Caco-2 (cell line): Measurements from ENCODE around the gene ELFN1. TPM values are rescaled to one million over a fixed set of nuclear protein-coding genes. Genes with fewer than 3 reads are reported as not detected.

Experiments
- BruUV-seq: library from RNA; stranded (reverse); fragments of 400-500 nt; replicated peaks from 2 replicates; lab custom pipeline; 2021; lab: Mats Ljungman, UMichigan
- CTCF ChIA-PET: fragments of 300-600 bp; sonication (Branson Sonifier 250); formaldehyde crosslinking; loops from one replicate; lab custom pipeline; 2022; ENCODE audit warnings: antibody characterized with exemption; lab: Charles Lee
- POLR2A ChIA-PET: fragments of 300-600 bp; sonication (Branson Sonifier 250); formaldehyde crosslinking; loops from one replicate; lab custom pipeline; 2022; ENCODE audit warnings: antibody characterized with exemption; lab: Charles Lee
- DNase-seq, 2 experiments: peaks; one replicate each; pipeline versions ENCODE4 v3.0.0 to v3.0.0-alpha.2; 2020 to 2022
- H3K27me3 ChIP-seq: replicated peaks from 2 replicates; pipeline ENCODE4 v1.6.0; 2011; ENCODE audit warnings: low read length; ENCODE audit not compliant: control insufficient read depth, insufficient read depth
- H3K36me3 ChIP-seq: 2 replicates; pipeline ENCODE4 v1.5.1; 2011; ENCODE audit warnings: low read length; ENCODE audit not compliant: control insufficient read depth, insufficient read depth
- H3K4me1 ChIP-seq: fragments of 250-450 bp; sonication (Bioruptor Pico); 2 replicates; pipeline ENCODE4 v1.5.1; 2020; ENCODE audit warnings: mild to moderate bottlenecking
- H3K4me3 ChIP-seq: 2 replicates; pipeline ENCODE4 v1.5.1; 2011; ENCODE audit warnings: low read depth, mild to moderate bottlenecking, control low read depth, low read length
- H3K9me3 ChIP-seq: fragments of 250-450 bp; sonication (Bioruptor Pico); 2 replicates; pipeline ENCODE4 v1.5.1; 2020; ENCODE audit warnings: mild to moderate bottlenecking, moderate library complexity
- H3K27ac Mint-ChIP-seq: one replicate; pipeline ENCODE4 v1.8.0; 2022; ENCODE audit warnings: mixed read lengths; ENCODE audit not compliant: unreplicated experiment
- H3K27me3 Mint-ChIP-seq: one replicate; pipeline ENCODE4 v1.8.0; 2022; ENCODE audit warnings: mixed read lengths; ENCODE audit not compliant: insufficient read depth, unreplicated experiment
- H3K36me3 Mint-ChIP-seq: one replicate; pipeline ENCODE4 v1.8.0; 2022; ENCODE audit warnings: mild to moderate bottlenecking, mixed read lengths; ENCODE audit not compliant: insufficient read depth, unreplicated experiment
- H3K4me1 Mint-ChIP-seq: one replicate; pipeline ENCODE4 v1.8.0; 2022; ENCODE audit warnings: low read depth, mixed read lengths; ENCODE audit not compliant: unreplicated experiment
- H3K4me3 Mint-ChIP-seq: one replicate; pipeline ENCODE4 v1.8.0; 2022; ENCODE audit warnings: mild to moderate bottlenecking, moderate library complexity, mixed read lengths; ENCODE audit not compliant: unreplicated experiment
- H3K9me3 Mint-ChIP-seq: one replicate; pipeline ENCODE4 v1.8.0; 2022; ENCODE audit warnings: mixed read lengths; ENCODE audit not compliant: unreplicated experiment
- intact Hi-C: fragments of 100-400 bp; cut with micrococcal nuclease; formaldehyde crosslinking; loops from one replicate; pipeline ENCODE4 v1.10.0; 2022; ENCODE audit not compliant: unreplicated experiment
- total RNA-seq: library from RNA; stranded (reverse); gene quantifications from 2 replicates; pipeline ENCODE4 v1.2.3, GENCODE V29; 2022
- TF ChIP-seq, protein P1 (sequence below), 2 experiments: fragments of 200-600 bp in 1 of 2; IDR thresholded peaks; 1 replicate in 1 of 2; 2 replicates in 1 of 2; pipeline versions ENCODE4 v1.5.1 to v1.8.0; 2011 to 2022; ENCODE audit warnings: antibody characterized with exemption in 1 of 2, control low read depth in 1 of 2, inconsistent platforms in 1 of 2, low read depth in 1 of 2, low read length in 1 of 2, mild to moderate bottlenecking in 1 of 2, moderate library complexity in 1 of 2; ENCODE audit not compliant: insufficient read depth in 1 of 2, severe bottlenecking in 1 of 2, unreplicated experiment in 1 of 2

ELFN1 gene
- total RNA-seq, 1 experiment from 2014 or later: 2.3 TPM

DNA sequence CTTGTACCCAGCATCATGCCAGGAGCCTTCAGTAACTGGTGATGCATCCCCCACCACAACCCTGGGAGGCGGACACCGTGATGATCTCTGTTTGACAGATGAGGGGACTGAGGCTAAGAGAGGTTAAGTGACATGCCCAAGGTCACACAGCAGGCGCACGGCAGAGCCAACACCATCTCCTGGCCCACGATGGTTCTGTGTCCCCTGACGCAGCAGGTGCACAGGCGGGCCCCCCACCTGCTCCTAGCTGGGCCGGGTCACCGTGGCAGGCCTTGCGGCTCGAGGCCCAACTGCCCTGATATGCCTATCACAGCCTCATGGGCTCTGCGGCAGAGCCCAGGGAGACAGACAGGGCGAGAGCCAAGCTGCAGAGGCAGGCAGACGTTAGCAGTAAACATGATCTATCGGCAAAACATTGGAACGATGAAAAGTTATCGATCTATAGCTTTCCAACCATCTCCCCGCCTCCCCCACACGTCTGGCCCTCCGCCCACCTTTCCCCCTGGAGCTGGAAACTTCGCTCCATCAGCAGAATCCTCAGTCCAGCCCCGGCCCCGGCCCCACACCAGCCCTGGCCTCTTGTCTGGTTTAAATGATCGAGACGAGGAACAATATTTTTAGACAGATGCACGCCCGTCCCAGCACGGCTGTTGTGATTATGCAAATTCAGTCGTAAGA is 65.9 kb downstream of the ELFN1 start:
- no peaks in the 10 kb centered on the region for H3K36me3 ChIP-seq
- H3K4me1 ChIP-seq: no peaks in the 10 kb centered on the region
- H3K27me3 Mint-ChIP-seq: peaks cover 15% of the 10 kb centered on the region
- POLR2A ChIA-PET: interaction anchor here (0.6 kb wide), 1 partner anchor 160 kb away, joined by 3 read pairs; no protein-coding TSS in a partner anchor
- TF ChIP-seq, protein P1, sequence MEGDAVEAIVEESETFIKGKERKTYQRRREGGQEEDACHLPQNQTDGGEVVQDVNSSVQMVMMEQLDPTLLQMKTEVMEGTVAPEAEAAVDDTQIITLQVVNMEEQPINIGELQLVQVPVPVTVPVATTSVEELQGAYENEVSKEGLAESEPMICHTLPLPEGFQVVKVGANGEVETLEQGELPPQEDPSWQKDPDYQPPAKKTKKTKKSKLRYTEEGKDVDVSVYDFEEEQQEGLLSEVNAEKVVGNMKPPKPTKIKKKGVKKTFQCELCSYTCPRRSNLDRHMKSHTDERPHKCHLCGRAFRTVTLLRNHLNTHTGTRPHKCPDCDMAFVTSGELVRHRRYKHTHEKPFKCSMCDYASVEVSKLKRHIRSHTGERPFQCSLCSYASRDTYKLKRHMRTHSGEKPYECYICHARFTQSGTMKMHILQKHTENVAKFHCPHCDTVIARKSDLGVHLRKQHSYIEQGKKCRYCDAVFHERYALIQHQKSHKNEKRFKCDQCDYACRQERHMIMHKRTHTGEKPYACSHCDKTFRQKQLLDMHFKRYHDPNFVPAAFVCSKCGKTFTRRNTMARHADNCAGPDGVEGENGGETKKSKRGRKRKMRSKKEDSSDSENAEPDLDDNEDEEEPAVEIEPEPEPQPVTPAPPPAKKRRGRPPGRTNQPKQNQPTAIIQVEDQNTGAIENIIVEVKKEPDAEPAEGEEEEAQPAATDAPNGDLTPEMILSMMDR (IDR thresholded peaks at IDR 0.05; ENCODE audit: insufficient read depth in 1 of 2, low read depth in 1 of 2, low read length in 1 of 2, severe bottlenecking in 1 of 2, unreplicated experiment in 1 of 2): no peak
- no peaks in the 10 kb centered on the region for H3K9me3 ChIP-seq
- no peaks in the 10 kb centered on the region for H3K9me3 Mint-ChIP-seq
- CTCF ChIA-PET: interaction anchor here (0.6 kb wide), 1 partner anchor 166 kb away, joined by 6 read pairs; no protein-coding TSS in a partner anchor
- no peak overlapping the region for H3K4me3 ChIP-seq
- intact Hi-C loops: no loop called here
- H3K36me3 Mint-ChIP-seq: peaks cover 17% of the 10 kb centered on the region
- DNase-seq: no peak
- H3K4me1 Mint-ChIP-seq: peaks cover 5% of the 10 kb centered on the region
- BruUV-seq: no TSS peak
- no peaks in the 10 kb centered on the region; the same call in none of the 2 replicates for H3K27me3 ChIP-seq
- no peak overlapping the region for H3K27ac Mint-ChIP-seq
- no peak overlapping the region for H3K4me3 Mint-ChIP-seq

DNA sequence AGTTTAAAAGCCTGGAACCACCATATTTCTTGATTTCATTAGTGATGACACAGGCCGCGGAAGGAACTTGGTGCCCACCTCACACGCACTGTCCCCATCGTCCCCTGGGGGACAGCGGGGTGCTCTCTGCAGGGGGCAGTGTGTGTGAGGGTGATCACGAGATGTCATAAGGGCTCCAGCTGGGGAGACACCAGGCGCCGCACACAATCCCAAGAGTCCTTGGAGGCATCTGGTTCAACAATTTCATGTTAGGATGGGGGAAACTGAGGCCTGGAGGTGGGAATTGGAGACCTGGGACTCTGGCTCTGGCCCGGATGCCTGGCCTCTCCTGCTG is 66.4 kb downstream of the ELFN1 start:
- POLR2A ChIA-PET: interaction anchor here (0.6 kb wide), 1 partner anchor 161 kb away, joined by 3 read pairs; no protein-coding TSS in a partner anchor
- Mint-ChIP-seq H3K4me1 (peaks cover 5% of the 10 kb centered on the region), H3K27ac (no peak overlapping the region), H3K4me3 (no peak overlapping the region), H3K36me3 (peaks cover 17% of the 10 kb centered on the region), H3K9me3 (no peaks in the 10 kb centered on the region), H3K27me3 (peaks cover 11% of the 10 kb centered on the region)
- intact Hi-C loops: no loop called here
- TF ChIP-seq, protein P1 (IDR thresholded peaks at IDR 0.05; ENCODE audit: insufficient read depth in 1 of 2, low read depth in 1 of 2, low read length in 1 of 2, severe bottlenecking in 1 of 2, unreplicated experiment in 1 of 2): no peak
- BruUV-seq: no TSS peak
- H3K4me1 ChIP-seq: no peaks in the 10 kb centered on the region
- H3K4me3 ChIP-seq: no peak overlapping the region
- H3K27me3 ChIP-seq: no peaks in the 10 kb centered on the region; the same call in none of the 2 replicates
- H3K36me3 ChIP-seq: no peaks in the 10 kb centered on the region
- CTCF ChIA-PET: interaction anchor here (0.6 to 1.1 kb wide), 2 partner anchors 22 to 166 kb away, joined by 3 to 6 read pairs; no protein-coding TSS in a partner anchor
- DNase-seq: no peak
- no peaks in the 10 kb centered on the region for H3K9me3 ChIP-seq

DNA sequence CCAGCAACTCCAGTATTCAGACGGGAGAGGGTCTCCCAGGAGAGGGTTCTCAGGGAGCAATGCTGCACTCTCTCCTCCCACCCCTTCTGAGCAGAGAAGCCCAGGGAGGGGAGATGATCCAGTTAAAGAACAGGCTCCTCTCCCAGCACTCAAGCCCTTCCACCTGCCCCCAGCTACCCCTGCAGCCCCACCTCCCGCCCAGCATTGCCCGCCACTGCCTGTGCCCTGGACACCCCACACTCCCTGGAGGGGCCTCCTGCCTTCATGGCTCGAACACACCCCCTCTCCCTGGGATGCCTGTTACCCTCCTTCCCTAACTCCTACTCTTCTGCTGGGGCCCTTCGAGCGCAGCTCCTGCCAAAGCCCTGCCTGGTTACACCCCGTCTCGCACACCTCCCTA is 66.8 kb downstream of the ELFN1 start:
- CTCF ChIA-PET: interaction anchor here (1.1 kb wide), 1 partner anchor 22 kb away, joined by 3 read pairs; no protein-coding TSS in a partner anchor
- peak overlapping the region; percentile 59 for H3K27ac Mint-ChIP-seq
- no peak for DNase-seq

More for the DNA sequence above, 66.8 kb downstream of the ELFN1 start:
- intact Hi-C loops: no loop called here
- Histone ChIP-seq H3K9me3 (no peaks in the 10 kb centered on the region), H3K4me3 (no peak overlapping the region), H3K4me1 (no peaks in the 10 kb centered on the region), H3K27me3 (no peaks in the 10 kb centered on the region; the same call in none of the 2 replicates), H3K36me3 (no peaks in the 10 kb centered on the region)
- Mint-ChIP-seq H3K36me3 (peaks cover 17% of the 10 kb centered on the region), H3K27me3 (peaks cover 10% of the 10 kb centered on the region), H3K4me3 (no peak overlapping the region), H3K4me1 (peaks cover 5% of the 10 kb centered on the region), H3K9me3 (no peaks in the 10 kb centered on the region)
- BruUV-seq: no TSS peak
- TF ChIP-seq, protein P1 (IDR thresholded peaks at IDR 0.05; ENCODE audit: insufficient read depth in 1 of 2, low read depth in 1 of 2, low read length in 1 of 2, severe bottlenecking in 1 of 2, unreplicated experiment in 1 of 2): no peak
- POLR2A ChIA-PET: no interaction called here
